Endodermal cell (in vitro differentiated cells): Measurements from ENCODE around the gene RILP. TPM values are rescaled to one million over a fixed set of nuclear protein-coding genes. Genes with fewer than 3 reads are reported as not detected.
A peak's percentile ranks its signal among the peaks of the same experiment; 100 is the strongest.

ENCODE experiments used
- DNase-seq: peaks from one replicate; pipeline ENCODE4 v3.0.0-alpha.2; 2017
- H3K27ac ChIP-seq: 2 replicates; pipeline ENCODE4 v1.5.1; 2013; ENCODE audit warnings: mild to moderate bottlenecking, low read depth, low read length, moderate library complexity
- H3K27me3 ChIP-seq: 2 replicates; pipeline ENCODE4 v1.6.1; 2013; ENCODE audit warnings: mild to moderate bottlenecking, low read length, moderate library complexity; ENCODE audit not compliant: insufficient read depth, control insufficient read depth, poor library complexity, severe bottlenecking
- H3K36me3 ChIP-seq: 2 replicates; pipeline ENCODE4 v1.7.0; 2013; ENCODE audit warnings: mild to moderate bottlenecking, low read length, moderate library complexity; ENCODE audit not compliant: control insufficient read depth, insufficient read depth
- H3K4me1 ChIP-seq: one replicate; pipeline ENCODE4 v1.7.0; 2013; ENCODE audit warnings: low read length; ENCODE audit not compliant: control insufficient read depth, insufficient read depth
- H3K4me3 ChIP-seq: 2 replicates; pipeline ENCODE4 v1.5.1; 2013; ENCODE audit warnings: mild to moderate bottlenecking, low read length, moderate library complexity
- H3K9ac ChIP-seq: 2 replicates; pipeline ENCODE4 v1.6.1; 2013; ENCODE audit warnings: mild to moderate bottlenecking, low read length, moderate library complexity; ENCODE audit not compliant: poor library complexity, severe bottlenecking; ENCODE audit errors: extremely low read depth
- H3K9me3 ChIP-seq: 2 replicates; pipeline ENCODE4 v1.6.1; 2013; ENCODE audit warnings: mild to moderate bottlenecking, low read length, moderate library complexity; ENCODE audit not compliant: control insufficient read depth
- H3K27ac Mint-ChIP-seq: 2 replicates; pipeline ENCODE4 v1.8.0; 2020; ENCODE audit warnings: mixed read lengths
- H3K27me3 Mint-ChIP-seq: 2 replicates; pipeline ENCODE4 v1.8.0; 2021; ENCODE audit warnings: mild to moderate bottlenecking, mixed read lengths; ENCODE audit not compliant: insufficient read depth
- H3K36me3 Mint-ChIP-seq: 2 replicates; pipeline ENCODE4 v1.8.0; 2020; ENCODE audit warnings: low read depth, mixed read lengths
- H3K4me1 Mint-ChIP-seq: 2 replicates; pipeline ENCODE4 v1.8.0; 2020; ENCODE audit warnings: mixed read lengths
- H3K4me3 Mint-ChIP-seq: 2 replicates; pipeline ENCODE4 v1.8.0; 2020; ENCODE audit warnings: mild to moderate bottlenecking, moderate library complexity, mixed read lengths
- H3K9me3 Mint-ChIP-seq: 2 replicates; pipeline ENCODE4 v1.8.0; 2020; ENCODE audit warnings: mild to moderate bottlenecking, mixed read lengths
- WGBS, 2 experiments: methylation state at CpG; one replicate each; pipeline versions ENCODE4 v1.1.5 to v1.1.7; 2013; ENCODE audit warnings: missing lambda C conversion rate in 2 of 2, mixed read lengths in 1 of 2; ENCODE audit not compliant: insufficient coverage in 1 of 2, insufficient read length in 1 of 2; 5-methylcytosine and 5-hydroxymethylcytosine counted together
- total RNA-seq, 2 donors: library from RNA; stranded (reverse); fragmentation: NEBNext Ultra II Directional in 1 of 2; extraction: Animal tissue kit (Norgen Biotek cat#: 25700) in 1 of 2; gene quantifications; 2 replicates in 1 of 2; 3 replicates in 1 of 2; pipeline ENCODE4 v1.2.1, GENCODE V29; 2021
- TF ChIP-seq, protein P1 (sequence below): fragments of 200-600 bp; sonication (generic); conservative IDR thresholded peaks from 2 replicates; pipeline ENCODE4 v1.5.0; 2021; ENCODE audit warnings: antibody characterized with exemption, mild to moderate bottlenecking

Gene RILP
- total RNA-seq, 2 donors from 2014 or later, result 1.1 to 3.1 TPM

DNA sequence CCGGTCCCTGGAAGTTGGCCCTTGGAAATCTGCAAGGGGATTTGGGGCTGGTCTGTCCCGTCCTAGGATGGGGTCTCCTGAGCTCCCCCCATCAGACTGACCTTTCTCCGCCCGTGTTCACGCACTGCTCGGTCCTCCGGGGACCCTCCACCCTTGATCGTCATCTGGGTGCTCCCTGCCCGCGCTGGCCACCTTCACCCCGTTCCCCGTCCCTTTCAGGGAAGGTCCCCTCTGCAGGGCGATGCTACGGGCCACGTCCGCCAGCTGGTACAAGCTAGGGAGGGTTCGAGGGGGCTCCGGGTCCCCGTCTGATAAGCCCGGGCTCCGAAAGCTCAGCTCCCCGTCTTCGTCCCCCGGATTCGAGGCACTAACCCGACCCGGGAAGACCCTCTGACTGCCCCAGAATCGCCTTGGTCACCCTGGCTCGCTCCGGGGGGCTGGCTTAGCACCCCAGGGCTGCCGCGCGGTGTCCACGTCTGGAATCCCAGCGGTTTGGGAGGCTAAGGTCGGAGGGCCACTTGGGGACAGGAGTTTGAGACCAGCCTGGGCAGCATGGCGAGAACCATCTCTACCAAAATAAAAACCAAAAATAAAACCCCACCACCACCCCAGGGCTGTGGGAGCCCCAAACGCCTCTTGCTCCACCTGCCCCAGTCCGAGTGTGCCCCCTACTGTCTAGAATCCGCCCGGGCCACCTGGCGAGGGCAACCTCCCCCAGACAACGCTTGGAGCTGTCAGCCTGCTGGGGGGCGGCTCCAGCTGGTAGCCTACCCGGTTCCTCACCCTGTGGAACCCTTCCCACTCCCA, 20.0 kb downstream of the RILP start:
- H3K9me3 Mint-ChIP-seq, result no peaks in the 10 kb centered on the region
- TF ChIP-seq, protein P1, sequence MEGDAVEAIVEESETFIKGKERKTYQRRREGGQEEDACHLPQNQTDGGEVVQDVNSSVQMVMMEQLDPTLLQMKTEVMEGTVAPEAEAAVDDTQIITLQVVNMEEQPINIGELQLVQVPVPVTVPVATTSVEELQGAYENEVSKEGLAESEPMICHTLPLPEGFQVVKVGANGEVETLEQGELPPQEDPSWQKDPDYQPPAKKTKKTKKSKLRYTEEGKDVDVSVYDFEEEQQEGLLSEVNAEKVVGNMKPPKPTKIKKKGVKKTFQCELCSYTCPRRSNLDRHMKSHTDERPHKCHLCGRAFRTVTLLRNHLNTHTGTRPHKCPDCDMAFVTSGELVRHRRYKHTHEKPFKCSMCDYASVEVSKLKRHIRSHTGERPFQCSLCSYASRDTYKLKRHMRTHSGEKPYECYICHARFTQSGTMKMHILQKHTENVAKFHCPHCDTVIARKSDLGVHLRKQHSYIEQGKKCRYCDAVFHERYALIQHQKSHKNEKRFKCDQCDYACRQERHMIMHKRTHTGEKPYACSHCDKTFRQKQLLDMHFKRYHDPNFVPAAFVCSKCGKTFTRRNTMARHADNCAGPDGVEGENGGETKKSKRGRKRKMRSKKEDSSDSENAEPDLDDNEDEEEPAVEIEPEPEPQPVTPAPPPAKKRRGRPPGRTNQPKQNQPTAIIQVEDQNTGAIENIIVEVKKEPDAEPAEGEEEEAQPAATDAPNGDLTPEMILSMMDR, result peak; percentile 78
- H3K27me3 ChIP-seq, result peaks cover 24% of the 10 kb centered on the region
- no peaks in the 10 kb centered on the region for H3K9me3 ChIP-seq
- H3K4me1 Mint-ChIP-seq, result peaks cover 17% of the 10 kb centered on the region
- 15 to 19% methylated on average over 19 to 45 of the region's 45 CpGs for WGBS, 2 experiments
- no peaks in the 10 kb centered on the region for H3K36me3 Mint-ChIP-seq
- peak overlapping the region; percentile 66 for H3K9ac ChIP-seq
- peak overlapping the region; percentile 79 for H3K4me3 Mint-ChIP-seq
- no peak overlapping the region for H3K27ac ChIP-seq
- peak overlapping the region; percentile 76 for H3K4me3 ChIP-seq
- peaks cover 32% of the 10 kb centered on the region for H3K27me3 Mint-ChIP-seq
- no peaks in the 10 kb centered on the region for H3K36me3 ChIP-seq
- peak; percentile 94 for DNase-seq
- no peaks in the 10 kb centered on the region for H3K4me1 ChIP-seq
- peak overlapping the region; percentile 61 for H3K27ac Mint-ChIP-seq

DNA sequence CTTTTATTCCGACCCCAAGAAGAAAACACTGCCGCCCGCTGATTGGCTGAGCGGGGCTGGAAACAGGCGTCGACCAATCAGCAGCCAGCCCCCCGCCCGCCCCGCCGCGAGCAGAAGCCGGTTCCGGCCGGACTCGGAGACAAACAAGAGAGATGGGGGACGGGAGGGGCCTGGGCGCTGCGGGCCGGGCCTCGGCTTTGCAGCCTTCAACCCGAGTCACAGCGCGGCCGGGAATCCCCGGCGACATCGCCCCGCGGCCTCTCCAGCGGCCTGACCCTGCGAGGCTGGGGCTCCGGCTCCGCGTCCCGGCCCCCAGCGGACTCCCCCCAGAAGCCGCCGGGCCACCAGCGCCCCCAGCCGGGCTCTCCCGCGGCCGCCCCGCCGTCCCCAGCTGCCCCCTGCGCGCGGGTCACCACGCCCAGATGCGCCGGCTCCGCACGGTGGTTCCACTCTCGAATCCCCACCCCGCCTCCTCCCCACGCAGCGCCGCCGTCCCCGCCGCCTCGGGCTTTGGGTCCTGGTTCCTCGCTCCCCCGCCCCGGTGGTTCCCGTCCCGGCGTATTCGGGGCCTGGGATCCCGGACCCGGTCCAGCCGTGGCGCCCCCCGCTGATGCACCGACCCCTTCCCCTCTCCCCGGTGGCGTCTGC, 20.7 kb downstream of the RILP start:
- H3K27ac ChIP-seq, result peak overlapping the region; percentile 95
- peak overlapping the region; percentile 76 for H3K4me3 ChIP-seq
- Mint-ChIP-seq H3K4me3 (peak overlapping the region; percentile 79), H3K9me3 (no peaks in the 10 kb centered on the region), H3K27me3 (peaks cover 32% of the 10 kb centered on the region), H3K36me3 (no peaks in the 10 kb centered on the region), H3K4me1 (peaks cover 17% of the 10 kb centered on the region), H3K27ac (peak overlapping the region; percentile 92)
- H3K9ac ChIP-seq, result peak overlapping the region; percentile 66
- H3K27me3 ChIP-seq, result peaks cover 24% of the 10 kb centered on the region
- DNase-seq, result peak; percentile 100
- H3K9me3 ChIP-seq, result no peaks in the 10 kb centered on the region
- TF ChIP-seq, protein P1, result peak; percentile 62
- no peaks in the 10 kb centered on the region for H3K4me1 ChIP-seq
- WGBS, 2 experiments, result 0 to 2% methylated on average over 24 to 77 of the region's 77 CpGs
- no peaks in the 10 kb centered on the region for H3K36me3 ChIP-seq

DNA sequence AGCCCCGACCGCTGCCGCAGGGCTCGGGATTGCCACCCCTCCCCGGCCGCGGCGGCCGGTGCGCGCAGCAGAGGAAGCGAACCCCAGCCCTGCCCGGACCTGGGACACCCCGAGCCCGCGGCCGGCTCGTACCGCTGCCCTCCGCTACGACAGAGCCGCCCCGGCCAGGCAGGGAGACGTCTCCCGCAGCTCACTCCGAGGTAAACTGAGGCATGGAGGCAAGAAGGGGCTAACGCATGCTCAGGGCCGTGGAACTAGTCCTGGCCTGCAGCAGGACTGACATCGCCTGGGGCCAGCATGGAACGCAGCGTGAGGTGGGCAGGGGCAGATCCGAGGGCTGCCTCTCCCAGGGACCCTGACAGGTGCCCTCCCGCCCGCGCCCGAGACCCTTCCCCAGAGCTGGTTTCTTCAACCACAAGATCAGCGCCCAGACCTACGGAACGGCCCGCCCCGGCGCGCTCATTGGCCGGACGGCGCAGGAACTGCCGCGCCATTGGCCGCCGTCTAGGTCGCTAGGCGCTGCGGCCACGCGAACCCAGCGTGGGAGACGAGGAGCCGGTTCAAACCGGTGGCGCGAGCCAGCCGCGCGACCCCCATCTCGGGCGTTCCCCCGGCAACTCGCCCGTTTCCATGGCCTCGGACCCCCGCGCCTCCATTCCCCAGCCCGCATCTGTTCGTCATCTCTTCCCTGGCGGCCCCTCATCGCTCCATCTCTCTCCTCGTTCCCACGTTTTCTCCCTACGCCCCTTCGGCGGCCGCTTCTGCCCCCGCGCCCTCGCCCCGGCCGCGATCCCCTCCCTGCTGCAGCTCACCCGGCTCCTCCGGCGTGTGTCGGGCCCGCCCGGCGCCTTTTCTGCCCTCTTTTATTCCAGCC, 21.4 kb downstream of the RILP start, which contains the start of gene SLC43A2:
TSS of gene SLC43A2 (minus strand) at position 853 of the 874 bp plus-strand sequence. CDS start 960 bp downstream, outside the sequence.
- peaks cover 32% of the 10 kb centered on the region for H3K27me3 Mint-ChIP-seq
- Histone ChIP-seq H3K27me3 (peaks cover 24% of the 10 kb centered on the region), H3K27ac (peak within 1 kb of the TSS; percentile 95), H3K9me3 (no peaks in the 10 kb centered on the region), H3K36me3 (no peaks in the 10 kb centered on the region), H3K4me3 (peak within 1 kb of the TSS; percentile 76), H3K9ac (peak within 1 kb of the TSS; percentile 66), H3K4me1 (no peaks in the 10 kb centered on the region)
- WGBS, 2 experiments, result 0 to 1% methylated on average over 62 to 95 of the region's 95 CpGs
- peak; percentile 98 for DNase-seq
- peak within 1 kb of the TSS; percentile 92 for H3K27ac Mint-ChIP-seq
- TF ChIP-seq, protein P1, result no peak
- peaks cover 17% of the 10 kb centered on the region for H3K4me1 Mint-ChIP-seq
- no peaks in the 10 kb centered on the region for H3K9me3 Mint-ChIP-seq
- no peaks in the 10 kb centered on the region for H3K36me3 Mint-ChIP-seq
- peak within 1 kb of the TSS; percentile 79 for H3K4me3 Mint-ChIP-seq
